ENCODE results near the gene DENND4A.

- TF ChIP-seq CTCF (conservative IDR thresholded peaks at IDR 0.05; ENCODE audit: low read depth, low read length) (no peak), EZH2 (IDR thresholded peaks at IDR 0.05; ENCODE audit: low read length, unreplicated experiment) (no peak)
These were observed 27.0 kb downstream of the DENND4A start for GRCh38 chr15:65765106-65765505.
